ENCODE measurements around the gene SOCS2.

DNA sequence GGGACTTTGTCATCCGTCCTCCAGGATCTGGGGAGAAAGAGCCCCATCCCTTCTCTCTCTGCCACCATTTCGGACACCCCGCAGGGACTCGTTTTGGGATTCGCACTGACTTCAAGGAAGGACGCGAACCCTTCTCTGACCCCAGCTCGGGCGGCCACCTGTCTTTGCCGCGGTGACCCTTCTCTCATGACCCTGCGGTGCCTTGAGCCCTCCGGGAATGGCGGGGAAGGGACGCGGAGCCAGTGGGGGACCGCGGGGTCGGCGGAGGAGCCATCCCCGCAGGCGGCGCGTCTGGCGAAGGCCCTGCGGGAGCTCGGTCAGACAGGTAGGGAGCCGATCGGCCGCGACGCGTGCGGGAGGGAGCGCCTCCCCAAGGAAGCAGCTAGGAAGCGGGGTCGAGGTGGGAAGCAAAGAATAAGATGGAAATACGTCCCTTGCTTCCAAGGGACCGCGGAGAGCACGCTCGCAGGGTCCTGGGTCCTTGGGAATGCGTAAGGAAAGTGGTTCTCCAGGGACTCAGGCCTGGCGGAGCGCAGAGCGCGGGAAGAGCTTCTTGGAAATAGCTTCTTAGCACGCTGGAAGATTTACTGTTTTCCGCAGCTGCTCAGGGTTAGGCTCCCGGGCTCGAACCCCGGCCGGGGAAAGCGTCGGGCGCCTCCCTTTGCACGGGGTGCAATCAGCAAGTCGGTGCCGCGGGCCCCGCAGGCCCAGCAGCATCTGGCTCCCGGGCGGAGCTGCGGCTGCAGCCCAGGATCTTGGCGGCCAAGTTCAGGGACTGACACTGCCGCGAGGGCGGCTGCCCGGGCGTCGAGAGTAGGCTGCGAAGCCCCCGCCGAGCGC, 457 bp downstream of the SOCS2 start:
- TF ChIP-seq, protein P1, sequence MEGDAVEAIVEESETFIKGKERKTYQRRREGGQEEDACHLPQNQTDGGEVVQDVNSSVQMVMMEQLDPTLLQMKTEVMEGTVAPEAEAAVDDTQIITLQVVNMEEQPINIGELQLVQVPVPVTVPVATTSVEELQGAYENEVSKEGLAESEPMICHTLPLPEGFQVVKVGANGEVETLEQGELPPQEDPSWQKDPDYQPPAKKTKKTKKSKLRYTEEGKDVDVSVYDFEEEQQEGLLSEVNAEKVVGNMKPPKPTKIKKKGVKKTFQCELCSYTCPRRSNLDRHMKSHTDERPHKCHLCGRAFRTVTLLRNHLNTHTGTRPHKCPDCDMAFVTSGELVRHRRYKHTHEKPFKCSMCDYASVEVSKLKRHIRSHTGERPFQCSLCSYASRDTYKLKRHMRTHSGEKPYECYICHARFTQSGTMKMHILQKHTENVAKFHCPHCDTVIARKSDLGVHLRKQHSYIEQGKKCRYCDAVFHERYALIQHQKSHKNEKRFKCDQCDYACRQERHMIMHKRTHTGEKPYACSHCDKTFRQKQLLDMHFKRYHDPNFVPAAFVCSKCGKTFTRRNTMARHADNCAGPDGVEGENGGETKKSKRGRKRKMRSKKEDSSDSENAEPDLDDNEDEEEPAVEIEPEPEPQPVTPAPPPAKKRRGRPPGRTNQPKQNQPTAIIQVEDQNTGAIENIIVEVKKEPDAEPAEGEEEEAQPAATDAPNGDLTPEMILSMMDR (IDR thresholded peaks at IDR 0.05): no peak
- TF ChIP-seq POLR2A (IDR thresholded peaks at IDR 0.05): no peak
- no peak for TF ChIP-seq POLR2AphosphoS5 (IDR thresholded peaks at IDR 0.05)
- no peak for TF ChIP-seq EP300 (IDR thresholded peaks at IDR 0.05; ENCODE audit: low read depth)
